Stimulated activated naive CD8-positive, alpha-beta T cell treated with anti-CD3 and anti-CD28 coated beads, Interleukin-15, Interleukin-2, amounts not matched to agents 100 ng/mL and 50 ng/mL, for 24 hours (primary cell): ENCODE results near the gene RPP40.
"Not testable (repeated sequence)": the region's sequence is repeated elsewhere in the genome, so short reads cannot be mapped to it uniquely, and the experiment has no call there.

ENCODE experiments used
- H3K27ac Mint-ChIP-seq: one replicate; pipeline ENCODE4 v1.8.0; 2021; ENCODE audit warnings: mild to moderate bottlenecking, mixed read lengths
- H3K27me3 Mint-ChIP-seq: one replicate; pipeline ENCODE4 v1.8.0; 2021; ENCODE audit warnings: mixed read lengths
- H3K36me3 Mint-ChIP-seq: one replicate; pipeline ENCODE4 v1.8.0; 2021; ENCODE audit warnings: low read depth, mixed read lengths
- H3K4me1 Mint-ChIP-seq: one replicate; pipeline ENCODE4 v1.8.0; 2021; ENCODE audit warnings: low read depth, mixed read lengths
- H3K4me3 Mint-ChIP-seq: one replicate; pipeline ENCODE4 v1.8.0; 2021; ENCODE audit warnings: mild to moderate bottlenecking, mixed read lengths
- H3K9me3 Mint-ChIP-seq: one replicate; pipeline ENCODE4 v1.8.0; 2021; ENCODE audit warnings: mixed read lengths

RPP40 gene, protein sequence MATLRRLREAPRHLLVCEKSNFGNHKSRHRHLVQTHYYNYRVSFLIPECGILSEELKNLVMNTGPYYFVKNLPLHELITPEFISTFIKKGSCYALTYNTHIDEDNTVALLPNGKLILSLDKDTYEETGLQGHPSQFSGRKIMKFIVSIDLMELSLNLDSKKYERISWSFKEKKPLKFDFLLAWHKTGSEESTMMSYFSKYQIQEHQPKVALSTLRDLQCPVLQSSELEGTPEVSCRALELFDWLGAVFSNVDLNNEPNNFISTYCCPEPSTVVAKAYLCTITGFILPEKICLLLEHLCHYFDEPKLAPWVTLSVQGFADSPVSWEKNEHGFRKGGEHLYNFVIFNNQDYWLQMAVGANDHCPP

GRCh38 chr6:5003604-5004372, at the start of gene RPP40:
Gene RPP40, minus strand, starts transcription at chr6:5004037. Its CDS starts 35 bp downstream, at chr6:5004002.
- Mint-ChIP-seq H3K4me1 (peaks cover 11% of the 10 kb centered on the region), H3K4me3 (peak within 1 kb of the TSS; percentile 88), H3K9me3 (no peaks in the 10 kb centered on the region), H3K27ac (peak within 1 kb of the TSS; percentile 95), H3K27me3 (no peaks in the 10 kb centered on the region), H3K36me3 (peaks cover 29% of the 10 kb centered on the region)

GRCh38 chr6:5053038-5053437, 49.2 kb upstream of the RPP40 start:
- no peak overlapping the region for H3K27ac Mint-ChIP-seq
- H3K36me3 Mint-ChIP-seq = peaks cover 20% of the 10 kb centered on the region
- H3K9me3 Mint-ChIP-seq = peaks cover 23% of the 10 kb centered on the region
- H3K27me3 Mint-ChIP-seq = peaks cover 8% of the 10 kb centered on the region
- H3K4me3 Mint-ChIP-seq = no peak overlapping the region
- no peaks in the 10 kb centered on the region for H3K4me1 Mint-ChIP-seq

- Mint-ChIP-seq H3K27me3 (peaks cover 8% of the 10 kb centered on the region), H3K4me1 (no peaks in the 10 kb centered on the region), H3K36me3 (peaks cover 20% of the 10 kb centered on the region), H3K9me3 (peaks cover 23% of the 10 kb centered on the region), H3K27ac (no peak overlapping the region), H3K4me3 (no peak overlapping the region)
These were observed 47.6 kb upstream of the RPP40 start for GRCh38 chr6:5051394-5051793.

GRCh38 chr6:5050009-5050408, 46.2 kb upstream of the RPP40 start:
- Mint-ChIP-seq H3K27me3 (peaks cover 8% of the 10 kb centered on the region), H3K4me3 (no peak overlapping the region), H3K9me3 (peaks cover 27% of the 10 kb centered on the region)

GRCh38 chr6:5046430-5046829, 42.6 kb upstream of the RPP40 start:
- H3K4me1 Mint-ChIP-seq = no peaks in the 10 kb centered on the region
- peaks cover 27% of the 10 kb centered on the region for H3K36me3 Mint-ChIP-seq
- no peak overlapping the region for H3K4me3 Mint-ChIP-seq
- peaks cover 24% of the 10 kb centered on the region for H3K9me3 Mint-ChIP-seq
- no peak overlapping the region for H3K27ac Mint-ChIP-seq
- peaks cover 8% of the 10 kb centered on the region for H3K27me3 Mint-ChIP-seq

More at GRCh38 chr6:5050009-5050408, 46.2 kb upstream of the RPP40 start:
- peaks cover 23% of the 10 kb centered on the region for H3K36me3 Mint-ChIP-seq
- no peak overlapping the region for H3K27ac Mint-ChIP-seq
- no peaks in the 10 kb centered on the region for H3K4me1 Mint-ChIP-seq

- Mint-ChIP-seq H3K9me3 (peaks cover 14% of the 10 kb centered on the region), H3K4me3 (no peak overlapping the region)
These were observed 41.6 kb upstream of the RPP40 start for GRCh38 chr6:5045416-5045815.

GRCh38 chr6:5044866-5045265, 41.0 kb upstream of the RPP40 start:
- no peak overlapping the region for H3K4me3 Mint-ChIP-seq

More at GRCh38 chr6:5045416-5045815, 41.6 kb upstream of the RPP40 start:
- no peaks in the 10 kb centered on the region for H3K4me1 Mint-ChIP-seq
- H3K27ac Mint-ChIP-seq = no peak overlapping the region
- peaks cover 17% of the 10 kb centered on the region for H3K36me3 Mint-ChIP-seq
- H3K27me3 Mint-ChIP-seq = no peaks in the 10 kb centered on the region

DNA sequence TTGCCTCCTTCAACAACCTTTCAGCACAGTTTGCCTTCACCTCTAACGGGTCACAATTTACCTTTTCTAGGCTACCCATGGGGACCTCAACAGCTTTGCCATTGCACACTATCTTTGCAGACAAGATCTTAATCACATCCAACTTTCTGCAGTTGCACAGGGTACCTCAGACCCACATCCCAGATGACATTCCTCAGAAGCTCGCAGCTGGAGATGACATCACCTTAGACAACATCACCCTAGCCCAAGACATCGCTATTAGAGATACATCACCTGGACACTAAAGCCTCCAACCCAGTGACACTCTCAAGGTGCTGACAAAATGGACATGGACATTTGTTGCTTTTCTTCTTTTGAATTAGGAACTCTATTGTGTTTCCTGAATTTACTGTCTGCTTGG, 38.6 kb upstream of the RPP40 start:
- Mint-ChIP-seq H3K4me3 (no peak overlapping the region), H3K9me3 (peaks cover 4% of the 10 kb centered on the region), H3K4me1 (no peaks in the 10 kb centered on the region), H3K27ac (no peak overlapping the region), H3K36me3 (peaks cover 10% of the 10 kb centered on the region), H3K27me3 (no peaks in the 10 kb centered on the region)

More at GRCh38 chr6:5044866-5045265, 41.0 kb upstream of the RPP40 start:
- no peak overlapping the region for H3K27ac Mint-ChIP-seq
- no peaks in the 10 kb centered on the region for H3K27me3 Mint-ChIP-seq
- no peaks in the 10 kb centered on the region for H3K4me1 Mint-ChIP-seq
- peaks cover 16% of the 10 kb centered on the region for H3K36me3 Mint-ChIP-seq
- H3K9me3 Mint-ChIP-seq = peaks cover 10% of the 10 kb centered on the region

DNA sequence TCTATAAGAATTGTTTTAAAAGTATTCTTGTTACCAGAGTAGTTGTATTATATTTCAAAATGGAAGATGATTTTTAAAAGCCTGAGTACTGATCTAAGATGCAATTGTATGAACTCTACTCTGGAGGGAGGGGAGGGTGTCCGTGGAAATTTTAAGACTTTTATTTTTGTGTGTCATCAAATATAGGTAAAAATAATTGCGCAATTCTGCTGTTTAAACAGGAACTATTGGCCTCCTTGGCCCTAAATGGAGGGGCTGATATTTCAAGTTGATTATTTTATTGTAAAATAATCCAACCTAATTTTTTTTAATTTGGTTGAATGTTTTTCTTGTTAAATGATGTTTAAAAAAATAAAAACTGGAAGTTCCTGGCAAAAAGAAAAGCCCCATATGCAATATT, 38.1 kb upstream of the RPP40 start:
- peaks cover 4% of the 10 kb centered on the region for H3K9me3 Mint-ChIP-seq

GRCh38 chr6:5036269-5036668, 32.4 kb upstream of the RPP40 start:
- H3K9me3 Mint-ChIP-seq = no peaks in the 10 kb centered on the region
- H3K27ac Mint-ChIP-seq = no peak overlapping the region
- no peaks in the 10 kb centered on the region for H3K36me3 Mint-ChIP-seq
- H3K4me3 Mint-ChIP-seq = no peak overlapping the region
- H3K4me1 Mint-ChIP-seq = no peaks in the 10 kb centered on the region
- no peaks in the 10 kb centered on the region for H3K27me3 Mint-ChIP-seq

More for the DNA sequence above, 38.1 kb upstream of the RPP40 start:
- Mint-ChIP-seq H3K4me3 (no peak overlapping the region), H3K36me3 (peaks cover 10% of the 10 kb centered on the region), H3K4me1 (no peaks in the 10 kb centered on the region), H3K27me3 (no peaks in the 10 kb centered on the region), H3K27ac (no peak overlapping the region)

DNA sequence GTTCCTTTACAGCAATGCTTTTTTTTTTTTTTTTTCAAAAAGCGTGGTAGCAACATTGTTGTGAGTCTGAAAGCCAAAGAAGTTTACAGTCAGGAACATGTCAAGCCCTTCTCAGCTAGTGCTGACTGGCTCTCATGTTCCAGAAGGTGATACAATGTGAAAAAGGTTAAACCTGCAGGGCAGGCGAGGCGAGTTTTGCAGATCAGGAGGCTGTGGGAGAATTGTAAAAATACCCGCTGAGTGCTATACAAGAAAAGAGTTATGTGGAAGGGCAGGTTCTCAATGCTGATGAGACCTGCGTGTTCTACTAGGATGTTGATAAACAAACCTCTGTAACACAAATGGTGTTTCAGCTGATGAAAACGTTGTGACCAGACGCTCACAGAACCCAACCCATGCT, 30.9 kb upstream of the RPP40 start:
- Mint-ChIP-seq H3K4me3 (no peak overlapping the region), H3K36me3 (no peaks in the 10 kb centered on the region), H3K27ac (no peak overlapping the region), H3K9me3 (no peaks in the 10 kb centered on the region), H3K27me3 (no peaks in the 10 kb centered on the region), H3K4me1 (no peaks in the 10 kb centered on the region)

GRCh38 chr6:5034328-5034727, 30.5 kb upstream of the RPP40 start:
- H3K4me1 Mint-ChIP-seq = no peaks in the 10 kb centered on the region
- no peaks in the 10 kb centered on the region for H3K27me3 Mint-ChIP-seq
- H3K4me3 Mint-ChIP-seq = no peak overlapping the region
- no peaks in the 10 kb centered on the region for H3K9me3 Mint-ChIP-seq
- no peak overlapping the region for H3K27ac Mint-ChIP-seq
- no peaks in the 10 kb centered on the region for H3K36me3 Mint-ChIP-seq

GRCh38 chr6:5033214-5033904, 29.5 kb upstream of the RPP40 start:
- H3K36me3 Mint-ChIP-seq, H3K4me3 Mint-ChIP-seq, H3K4me1 Mint-ChIP-seq, H3K27ac Mint-ChIP-seq, H3K27me3 Mint-ChIP-seq, H3K9me3 Mint-ChIP-seq: not testable (repeated sequence)

- not testable (repeated sequence) for H3K27me3 Mint-ChIP-seq, H3K4me3 Mint-ChIP-seq, H3K27ac Mint-ChIP-seq, H3K36me3 Mint-ChIP-seq, H3K9me3 Mint-ChIP-seq, H3K4me1 Mint-ChIP-seq
These were observed 28.9 kb upstream of the RPP40 start for GRCh38 chr6:5032706-5033105.

DNA sequence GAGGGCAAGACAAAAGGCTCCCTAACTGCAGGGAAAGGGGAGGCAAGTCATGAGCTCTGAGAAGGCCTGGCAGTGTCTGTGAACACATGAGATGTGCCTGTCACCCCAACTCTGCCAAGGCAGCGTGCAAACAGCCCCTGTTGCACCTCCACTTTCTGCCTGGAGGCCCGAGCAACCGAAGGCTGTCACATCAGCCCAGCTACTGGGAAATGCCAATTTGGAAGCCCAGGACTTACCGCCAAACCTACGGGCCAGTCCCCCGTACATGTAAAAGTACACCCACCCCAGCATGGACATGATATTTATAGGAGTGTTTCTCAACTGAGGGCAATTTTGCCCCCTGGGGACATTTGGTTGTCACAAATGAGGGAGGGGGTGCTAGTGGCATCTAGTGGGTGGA, 27.3 kb upstream of the RPP40 start:
- Mint-ChIP-seq H3K36me3 (no peaks in the 10 kb centered on the region), H3K27ac (peak overlapping the region; percentile 6), H3K4me1 (peaks cover 4% of the 10 kb centered on the region), H3K9me3 (no peaks in the 10 kb centered on the region), H3K4me3 (no peak overlapping the region), H3K27me3 (peaks cover 4% of the 10 kb centered on the region)
